ENCODE measurements around the gene PSME1.

PSME1 gene

DNA sequence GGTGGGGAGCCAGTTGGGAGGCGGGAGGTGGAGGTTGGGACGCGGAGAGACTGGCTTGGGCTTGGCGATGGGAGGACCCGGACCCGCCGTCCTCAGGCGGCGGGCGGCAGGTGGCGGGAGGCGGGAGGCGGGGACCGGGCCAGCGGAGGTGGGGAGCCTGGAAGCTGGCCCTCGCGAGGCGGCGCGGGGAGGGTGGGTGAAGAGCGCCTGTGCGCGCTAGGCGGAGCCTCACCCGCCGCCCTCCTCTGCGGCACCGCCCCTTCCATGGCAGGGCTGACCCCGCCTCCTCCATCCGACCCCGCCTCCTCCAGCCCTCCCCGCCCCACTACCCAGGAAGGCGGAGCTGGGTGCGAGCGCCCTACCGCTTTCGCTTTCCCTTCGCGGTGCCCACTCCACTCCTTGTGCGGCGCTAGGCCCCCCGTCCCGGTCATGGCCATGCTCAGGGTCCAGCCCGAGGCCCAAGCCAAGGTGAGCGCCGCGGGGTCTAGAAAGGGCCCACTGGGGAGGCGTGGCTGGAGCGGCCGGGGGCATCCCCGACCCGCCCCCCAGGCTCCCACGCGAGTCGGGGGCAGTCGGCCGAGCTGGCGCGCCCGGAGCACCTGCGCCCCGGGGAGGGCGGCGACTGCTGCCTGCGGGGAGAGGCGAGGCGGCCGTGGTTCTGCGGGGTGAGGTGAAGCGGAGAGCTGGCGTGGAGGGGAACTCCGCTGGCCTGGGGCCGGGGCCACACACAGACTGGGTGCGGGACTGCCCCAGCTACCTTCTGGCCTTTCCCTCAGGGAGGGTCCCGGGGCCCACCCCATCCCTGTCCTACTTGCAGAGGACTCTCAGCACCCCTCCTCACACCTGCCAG, at the start of gene PSME1:
Gene PSME1, plus strand, starts transcription at position 361 of the 850 bp plus-strand sequence. Its CDS starts 69 bp downstream, at position 430.
- H3K4me3 ChIP-seq (ENCODE audit: low read length) = peak within 1 kb of the TSS; percentile 75
- TF ChIP-seq, protein P1, sequence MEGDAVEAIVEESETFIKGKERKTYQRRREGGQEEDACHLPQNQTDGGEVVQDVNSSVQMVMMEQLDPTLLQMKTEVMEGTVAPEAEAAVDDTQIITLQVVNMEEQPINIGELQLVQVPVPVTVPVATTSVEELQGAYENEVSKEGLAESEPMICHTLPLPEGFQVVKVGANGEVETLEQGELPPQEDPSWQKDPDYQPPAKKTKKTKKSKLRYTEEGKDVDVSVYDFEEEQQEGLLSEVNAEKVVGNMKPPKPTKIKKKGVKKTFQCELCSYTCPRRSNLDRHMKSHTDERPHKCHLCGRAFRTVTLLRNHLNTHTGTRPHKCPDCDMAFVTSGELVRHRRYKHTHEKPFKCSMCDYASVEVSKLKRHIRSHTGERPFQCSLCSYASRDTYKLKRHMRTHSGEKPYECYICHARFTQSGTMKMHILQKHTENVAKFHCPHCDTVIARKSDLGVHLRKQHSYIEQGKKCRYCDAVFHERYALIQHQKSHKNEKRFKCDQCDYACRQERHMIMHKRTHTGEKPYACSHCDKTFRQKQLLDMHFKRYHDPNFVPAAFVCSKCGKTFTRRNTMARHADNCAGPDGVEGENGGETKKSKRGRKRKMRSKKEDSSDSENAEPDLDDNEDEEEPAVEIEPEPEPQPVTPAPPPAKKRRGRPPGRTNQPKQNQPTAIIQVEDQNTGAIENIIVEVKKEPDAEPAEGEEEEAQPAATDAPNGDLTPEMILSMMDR (conservative IDR thresholded peaks at IDR 0.05; ENCODE audit: low read depth, low read length) = no peak
- peak; percentile 56 for DNase-seq (ENCODE audit: low read depth)

DNA sequence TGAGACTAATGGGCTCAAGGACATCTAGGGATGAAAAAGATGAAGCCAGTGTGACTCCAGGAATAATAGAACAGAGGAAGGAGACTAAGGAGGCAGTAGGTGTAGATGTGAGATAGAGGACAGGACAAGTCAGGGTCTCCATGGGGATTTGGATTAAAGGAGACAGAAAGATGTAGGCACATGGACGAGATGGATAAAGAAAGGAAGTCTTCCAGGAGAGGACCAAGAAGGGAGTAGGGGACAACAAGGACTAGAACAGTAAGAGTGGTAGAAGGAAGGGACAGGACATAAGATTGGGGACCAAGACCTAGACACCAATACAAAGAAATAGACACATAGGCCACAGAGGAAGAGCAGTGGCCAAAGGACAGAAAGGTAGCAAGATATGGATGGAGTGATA, 49.0 kb upstream of the PSME1 start:
- no peak for DNase-seq (ENCODE audit: low read depth)
- TF ChIP-seq, protein P1 (conservative IDR thresholded peaks at IDR 0.05; ENCODE audit: low read depth, low read length) = no peak
- H3K4me3 ChIP-seq (ENCODE audit: low read length) = no peak overlapping the region

DNA sequence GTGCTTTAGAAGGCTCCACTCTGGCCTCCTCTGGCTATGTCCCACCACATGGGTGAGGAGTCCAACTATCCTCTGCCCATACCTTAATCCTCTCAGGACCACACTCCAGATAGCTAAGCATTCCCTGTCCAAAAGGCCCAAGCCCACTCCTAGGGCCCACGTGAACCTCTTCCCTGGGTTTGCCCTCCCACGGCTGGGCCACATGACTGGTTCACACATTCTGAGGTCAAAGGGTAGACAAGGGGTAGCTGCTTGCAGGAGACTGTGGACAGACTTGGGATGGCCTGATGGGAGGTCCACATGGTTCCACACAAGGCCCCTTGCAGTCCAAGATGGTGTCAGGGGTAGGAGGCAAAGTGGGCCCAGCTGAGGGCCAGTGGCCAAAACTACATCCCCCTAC, 47.9 kb upstream of the PSME1 start:
- TF ChIP-seq, protein P1 (conservative IDR thresholded peaks at IDR 0.05; ENCODE audit: low read depth, low read length) = no peak
- no peak overlapping the region for H3K4me3 ChIP-seq (ENCODE audit: low read length)
- DNase-seq (ENCODE audit: low read depth) = no peak

DNA sequence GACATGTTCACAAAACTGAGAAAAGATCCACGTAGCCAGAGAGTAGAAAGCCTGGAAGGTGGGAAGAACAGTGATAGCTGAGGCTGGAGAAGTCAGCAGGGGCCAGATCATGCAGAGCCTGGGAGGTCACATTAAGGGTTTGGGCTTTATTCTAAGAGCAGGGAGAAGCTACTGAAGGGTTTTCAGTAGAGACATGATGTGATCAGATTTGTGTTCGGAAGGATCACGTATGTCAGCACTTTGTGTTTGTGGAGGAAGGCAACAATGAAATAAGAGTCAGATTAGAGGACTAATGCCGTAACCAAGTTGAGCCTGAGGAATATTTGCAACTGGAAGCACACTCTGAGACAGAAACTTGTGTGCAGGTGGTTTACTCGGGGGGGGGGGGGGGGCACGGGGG, 46.1 kb upstream of the PSME1 start:
- TF ChIP-seq, protein P1 (conservative IDR thresholded peaks at IDR 0.05; ENCODE audit: low read depth, low read length) = no peak
- no peak for DNase-seq (ENCODE audit: low read depth)
- no peak overlapping the region for H3K4me3 ChIP-seq (ENCODE audit: low read length)

DNA sequence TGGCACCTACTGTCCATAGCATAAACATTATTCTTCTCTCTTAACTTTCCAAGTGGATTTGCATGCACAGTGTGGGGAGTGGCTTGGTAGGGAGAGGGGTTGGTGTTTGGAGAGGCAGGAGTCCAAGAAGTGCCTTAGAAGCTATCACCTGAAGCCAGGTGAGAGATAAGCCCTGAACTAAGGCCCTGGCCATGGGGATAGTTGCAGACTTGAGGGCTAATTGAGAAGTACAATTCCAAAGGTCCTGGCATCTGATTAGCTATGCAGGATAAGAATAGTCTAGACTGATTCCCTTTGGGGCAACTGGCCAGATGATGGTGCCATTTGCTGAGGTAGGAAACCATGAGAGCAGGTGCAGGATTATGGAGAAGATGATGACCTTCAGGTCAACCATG, 43.9 kb upstream of the PSME1 start:
- H3K4me3 ChIP-seq (ENCODE audit: low read length) = no peak overlapping the region
- TF ChIP-seq, protein P1 (conservative IDR thresholded peaks at IDR 0.05; ENCODE audit: low read depth, low read length) = no peak
- no peak for DNase-seq (ENCODE audit: low read depth)

DNA sequence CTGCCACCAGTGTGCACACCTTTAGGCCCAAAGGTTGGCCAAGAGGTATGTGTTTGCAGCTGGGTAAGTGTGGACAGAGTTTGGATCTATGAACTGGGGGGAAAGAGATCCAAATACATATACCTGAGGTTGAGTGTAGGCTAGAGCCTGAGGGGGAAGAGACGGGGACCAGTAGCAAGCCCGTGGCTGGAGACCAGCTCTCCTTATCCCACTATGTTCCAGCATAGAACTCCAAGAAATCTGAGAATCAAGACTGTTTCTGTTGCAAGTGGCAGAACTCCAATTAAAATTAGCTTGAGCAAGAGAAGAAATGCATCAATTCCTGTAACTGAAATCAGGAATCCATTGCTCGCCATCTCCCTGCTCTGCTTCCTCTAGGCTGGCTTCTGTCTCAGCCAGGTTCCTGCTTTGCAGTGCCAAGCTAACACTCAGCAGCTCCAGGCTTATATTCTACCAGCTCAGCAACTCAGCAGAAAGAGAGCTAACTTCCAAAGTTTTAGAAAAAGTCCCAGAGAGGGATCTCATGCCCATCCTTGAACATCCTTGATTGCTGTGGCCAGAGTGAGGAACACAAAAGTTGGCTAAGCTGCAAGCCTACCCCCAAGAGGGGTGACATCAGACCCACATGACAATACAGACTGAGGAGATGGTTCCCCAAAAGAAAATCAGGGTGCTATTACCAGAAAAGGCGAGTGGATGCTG, 43.3 kb upstream of the PSME1 start:
- TF ChIP-seq, protein P1 (conservative IDR thresholded peaks at IDR 0.05; ENCODE audit: low read depth, low read length) = no peak
- no peak for DNase-seq (ENCODE audit: low read depth)
- no peak overlapping the region for H3K4me3 ChIP-seq (ENCODE audit: low read length)
